Left ventricle myocardium inferior (tissue), 1 donor: ENCODE results near the gene MGAT4C. TPM values are rescaled to one million over a fixed set of nuclear protein-coding genes. Genes with fewer than 3 reads are reported as not detected.
"Not testable (repeated sequence)": the region's sequence is repeated elsewhere in the genome, so short reads cannot be mapped to it uniquely, and the experiment has no call there.

Experiments
- DNase-seq: peaks from one replicate; pipeline ENCODE4 v3.0.0-alpha.2; 2020
- H3K27ac ChIP-seq: fragments of 200-600 bp; replicated peaks from 2 replicates; pipeline ENCODE4 v1.8.0; 2021
- H3K27me3 ChIP-seq: fragments of 200-600 bp; 2 replicates; pipeline ENCODE4 v1.8.0; 2021; ENCODE audit warnings: low read depth
- H3K36me3 ChIP-seq: fragments of 200-600 bp; 2 replicates; pipeline ENCODE4 v1.8.0; 2021
- H3K4me1 ChIP-seq: fragments of 200-600 bp; 2 replicates; pipeline ENCODE4 v1.8.0; 2021
- H3K4me3 ChIP-seq: fragments of 200-600 bp; 2 replicates; pipeline ENCODE4 v1.8.0; 2021; ENCODE audit warnings: mild to moderate bottlenecking, moderate library complexity
- H3K9me3 ChIP-seq: fragments of 200-600 bp; replicated peaks from 2 replicates; pipeline ENCODE4 v1.8.0; 2021
- CTCF ChIP-seq: fragments of 200-600 bp; IDR thresholded peaks from 2 replicates; pipeline ENCODE4 v1.8.0; 2021; ENCODE audit warnings: antibody characterized with exemption, mild to moderate bottlenecking, borderline replicate concordance
- intact Hi-C: fragments of 100-400 bp; cut with micrococcal nuclease; formaldehyde crosslinking; loops from one replicate; pipeline ENCODE4 v1.11.0; 2022
- total RNA-seq: library from RNA; stranded (reverse); fragmentation: NEBNext Ultra II Directional; extraction: Animal tissue kit (Norgen Biotek cat#: 25700); gene quantifications from one replicate; pipeline ENCODE4 v1.2.1, GENCODE V29; 2021
- donor health status: DM: no; HTN: yes; CAD: no; lungs with severe emphysema.

MGAT4C gene
- total RNA-seq, 1 donor from 2014 or later, result 5.4 TPM

GRCh38 chr12:86091681-86092080 is 164.5 kb downstream of the MGAT4C start:
- Histone ChIP-seq H3K4me1 (peaks cover 5% of the 10 kb centered on the region), H3K36me3 (no peaks in the 10 kb centered on the region), H3K27me3 (no peaks in the 10 kb centered on the region), H3K4me3 (no peak overlapping the region), H3K9me3 (no peaks in the 10 kb centered on the region), H3K27ac (no peak overlapping the region)
- no peak for DNase-seq
- TF ChIP-seq CTCF, result no peak
- intact Hi-C loops, result no loop called here

GRCh38 chr12:86081843-86082242 is 174.3 kb downstream of the MGAT4C start:
- intact Hi-C loops, result no loop called here
- H3K27ac ChIP-seq, result no peak overlapping the region
- no peak for TF ChIP-seq CTCF
- no peaks in the 10 kb centered on the region for H3K27me3 ChIP-seq
- no peak overlapping the region for H3K4me3 ChIP-seq
- peaks cover 15% of the 10 kb centered on the region for H3K4me1 ChIP-seq
- no peaks in the 10 kb centered on the region for H3K36me3 ChIP-seq
- no peaks in the 10 kb centered on the region for H3K9me3 ChIP-seq
- no peak for DNase-seq

GRCh38 chr12:86059052-86059451 is 197.1 kb downstream of the MGAT4C start:
- DNase-seq, H3K4me1 ChIP-seq, H3K27me3 ChIP-seq, H3K27ac ChIP-seq, H3K36me3 ChIP-seq, intact Hi-C loops, H3K4me3 ChIP-seq, H3K9me3 ChIP-seq: not testable (repeated sequence)

GRCh38 chr12:86057092-86057845 is 198.9 kb downstream of the MGAT4C start:
- no peak overlapping the region for H3K4me3 ChIP-seq
- no peak for DNase-seq
- no peaks in the 10 kb centered on the region for H3K36me3 ChIP-seq
- intact Hi-C loops, result no loop called here
- H3K4me1 ChIP-seq, result no peaks in the 10 kb centered on the region
- TF ChIP-seq CTCF, result no peak
- no peaks in the 10 kb centered on the region for H3K9me3 ChIP-seq
- no peaks in the 10 kb centered on the region for H3K27me3 ChIP-seq
- H3K27ac ChIP-seq, result no peak overlapping the region

- no peaks in the 10 kb centered on the region for H3K4me1 ChIP-seq
- H3K27me3 ChIP-seq, result no peaks in the 10 kb centered on the region
- no peak for DNase-seq
- H3K36me3 ChIP-seq, result no peaks in the 10 kb centered on the region
- no peaks in the 10 kb centered on the region for H3K9me3 ChIP-seq
- no peak overlapping the region for H3K27ac ChIP-seq
- no peak overlapping the region for H3K4me3 ChIP-seq
- intact Hi-C loops, result no loop called here
- no peak for TF ChIP-seq CTCF
Observed at GRCh38 chr12:86052921-86053320, 203.3 kb downstream of the MGAT4C start.

- H3K27me3 ChIP-seq, result no peaks in the 10 kb centered on the region
- H3K27ac ChIP-seq, result no peak overlapping the region
- no peak for DNase-seq
- no peak for TF ChIP-seq CTCF
- intact Hi-C loops, result no loop called here
- H3K9me3 ChIP-seq, result no peaks in the 10 kb centered on the region
- no peak overlapping the region for H3K4me3 ChIP-seq
- H3K4me1 ChIP-seq, result no peaks in the 10 kb centered on the region
- no peaks in the 10 kb centered on the region for H3K36me3 ChIP-seq
Observed at GRCh38 chr12:86050010-86050409, 206.2 kb downstream of the MGAT4C start.
